ENCODE data around the gene S100A6.
"Not testable (repeated sequence)": the region's sequence is repeated elsewhere in the genome, so short reads cannot be mapped to it uniquely, and the experiment has no call there.

S100A6 gene

DNA sequence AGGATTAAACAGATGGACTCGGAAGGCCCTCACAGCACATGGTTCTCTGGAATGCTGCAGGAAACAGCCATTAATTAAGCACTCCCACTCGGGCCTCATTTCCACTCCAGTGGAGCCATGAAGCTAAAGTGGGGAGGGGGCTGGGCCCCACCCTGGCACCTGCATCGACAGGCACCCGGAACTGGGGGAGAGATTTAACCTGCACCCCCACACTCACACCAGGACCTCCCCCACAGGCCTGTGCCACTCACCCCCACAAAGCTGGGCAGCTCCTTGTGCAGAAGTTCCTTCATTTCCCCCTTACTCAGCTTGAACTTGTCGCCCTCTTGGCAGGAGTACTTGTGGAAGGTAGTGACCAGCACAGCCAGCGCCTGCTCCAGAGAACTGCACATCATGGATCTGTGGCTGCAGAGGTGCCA, 27.7 kb upstream of the S100A6 start:
- no peak for DNase-seq

DNA sequence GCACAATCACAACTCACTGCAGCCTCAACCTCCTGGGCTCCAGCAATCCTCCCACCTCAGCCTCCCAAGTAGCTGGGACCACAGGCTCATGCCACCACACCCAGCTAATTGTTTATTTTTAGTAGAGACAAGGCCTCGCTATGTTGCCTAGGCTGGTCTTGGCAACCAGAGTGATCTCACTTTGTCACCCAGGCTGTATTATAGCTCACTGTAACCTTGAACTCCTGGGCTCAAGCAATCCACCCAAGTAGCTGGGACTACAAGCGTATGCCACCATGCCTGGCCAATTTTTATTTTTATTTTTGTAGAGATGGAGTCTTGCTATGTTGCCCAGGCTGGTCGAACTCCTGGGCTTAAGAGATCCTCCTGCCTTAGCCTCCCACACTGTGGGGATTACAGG, 26.2 kb upstream of the S100A6 start:
- not testable (repeated sequence) for DNase-seq

DNA sequence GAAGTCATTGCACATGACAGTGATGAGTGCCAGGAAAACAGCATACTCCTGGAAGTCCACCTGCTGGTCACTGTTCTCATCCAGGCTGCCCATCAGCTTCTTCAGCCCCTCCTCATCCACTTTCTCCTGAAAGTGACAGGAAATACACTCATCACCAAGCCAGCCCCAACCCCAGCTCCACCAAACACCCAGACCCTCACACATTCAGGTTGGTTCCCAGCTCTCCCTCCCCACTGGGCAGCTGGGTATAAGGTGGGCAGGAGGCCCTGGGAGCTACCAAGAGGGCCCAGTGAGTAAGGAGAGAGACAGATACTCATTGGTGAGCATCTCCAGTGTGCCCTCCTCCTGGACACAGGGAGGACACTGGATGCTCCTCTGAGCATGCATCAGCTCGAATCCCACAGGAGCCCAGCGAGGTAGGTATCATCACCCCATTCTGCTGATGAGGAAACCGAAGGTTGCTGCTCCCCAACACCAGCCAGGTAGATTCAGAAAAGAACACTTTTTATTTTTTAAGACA, 25.7 kb upstream of the S100A6 start:
- no peak for DNase-seq

DNA sequence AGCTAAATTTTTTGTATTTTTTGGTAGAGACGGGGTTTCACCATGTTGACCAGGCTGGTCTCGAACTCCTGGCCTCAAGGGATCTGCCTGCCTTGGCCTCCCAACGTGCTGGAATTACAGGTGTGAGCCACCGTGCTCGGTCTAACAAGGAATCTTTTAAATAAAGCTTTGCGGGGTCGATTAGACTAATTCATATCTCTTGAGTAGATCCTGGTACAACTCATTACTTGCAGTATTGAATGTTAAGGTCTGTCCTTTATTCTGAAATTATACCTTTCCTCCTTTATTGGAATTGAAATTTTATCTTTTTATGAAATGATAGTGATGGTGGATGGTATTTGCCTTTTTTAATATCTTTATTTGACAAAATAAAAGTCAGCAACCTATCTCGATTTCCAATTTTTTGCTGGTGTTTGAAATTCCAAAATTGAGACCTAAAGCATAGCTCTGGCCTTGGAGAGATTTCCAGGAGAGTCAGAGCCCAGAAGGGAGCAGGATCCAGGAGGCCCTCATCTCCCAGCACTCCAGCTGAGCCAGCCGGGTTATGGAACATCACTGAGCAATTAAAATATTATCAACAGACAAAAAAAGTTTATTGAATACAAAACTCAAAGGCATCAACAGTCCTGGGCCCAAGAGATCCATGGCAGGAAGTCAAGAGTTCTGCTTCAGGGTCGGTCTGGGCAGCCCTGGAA, 25.1 kb upstream of the S100A6 start:
- DNase-seq: no peak

DNA sequence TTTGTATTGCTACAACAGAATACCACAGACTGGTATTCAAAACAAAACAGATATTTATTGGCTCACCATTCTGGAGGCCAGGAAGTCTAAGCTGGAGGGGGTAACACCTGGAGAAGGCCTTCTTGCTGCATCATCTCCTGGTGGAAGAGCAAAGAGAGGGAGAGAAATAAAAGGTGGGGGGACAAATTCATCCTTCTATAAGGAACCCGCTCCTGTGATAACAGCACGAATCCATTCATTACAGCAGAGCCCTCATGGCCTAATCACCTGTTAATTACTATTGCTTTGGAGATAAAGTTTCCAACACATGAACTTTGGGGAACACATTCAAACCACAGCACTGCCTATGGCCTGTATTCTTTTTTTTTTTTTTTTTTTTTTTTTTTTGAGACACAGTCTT, 24.4 kb upstream of the S100A6 start:
- no peak for DNase-seq

DNA sequence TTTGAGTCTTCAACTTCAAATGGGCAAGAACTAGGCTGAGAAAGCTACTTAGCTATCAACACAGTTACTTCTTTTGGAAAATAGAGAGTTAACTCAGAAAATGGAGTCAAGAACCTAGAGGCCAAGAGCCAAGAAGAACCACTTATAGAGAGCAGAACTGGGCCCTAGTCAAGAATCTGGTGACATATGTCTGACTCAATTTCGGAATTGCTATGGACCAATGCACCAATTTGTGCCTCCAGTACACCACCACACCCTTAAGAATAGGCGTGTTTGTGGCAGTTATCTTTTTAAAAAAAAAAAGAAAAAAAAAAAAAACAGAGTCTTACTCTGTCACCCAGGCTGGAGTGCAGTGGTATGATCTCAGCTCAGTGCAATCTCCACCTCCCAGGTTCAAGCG, 22.1 kb upstream of the S100A6 start:
- DNase-seq: no peak

DNA sequence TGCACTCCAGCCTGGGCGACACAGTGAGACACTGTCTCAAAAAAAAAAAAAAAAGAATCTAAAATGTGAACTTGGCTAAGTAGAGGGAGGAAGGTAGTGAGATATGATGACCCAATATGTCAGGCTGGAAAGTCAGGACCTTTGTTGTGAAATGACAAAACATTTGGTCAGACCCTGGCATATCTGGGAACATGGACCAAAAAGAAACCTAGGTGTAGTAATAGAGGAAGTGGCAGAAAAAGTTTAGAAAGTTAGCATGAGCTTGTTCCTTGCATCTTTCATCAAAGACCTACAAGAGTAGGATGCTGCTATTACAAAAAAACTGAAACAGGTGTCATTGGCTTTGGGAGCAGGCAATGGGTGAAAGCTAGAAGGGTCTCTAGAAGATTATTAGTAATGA, 20.6 kb upstream of the S100A6 start:
- DNase-seq: no peak

DNA sequence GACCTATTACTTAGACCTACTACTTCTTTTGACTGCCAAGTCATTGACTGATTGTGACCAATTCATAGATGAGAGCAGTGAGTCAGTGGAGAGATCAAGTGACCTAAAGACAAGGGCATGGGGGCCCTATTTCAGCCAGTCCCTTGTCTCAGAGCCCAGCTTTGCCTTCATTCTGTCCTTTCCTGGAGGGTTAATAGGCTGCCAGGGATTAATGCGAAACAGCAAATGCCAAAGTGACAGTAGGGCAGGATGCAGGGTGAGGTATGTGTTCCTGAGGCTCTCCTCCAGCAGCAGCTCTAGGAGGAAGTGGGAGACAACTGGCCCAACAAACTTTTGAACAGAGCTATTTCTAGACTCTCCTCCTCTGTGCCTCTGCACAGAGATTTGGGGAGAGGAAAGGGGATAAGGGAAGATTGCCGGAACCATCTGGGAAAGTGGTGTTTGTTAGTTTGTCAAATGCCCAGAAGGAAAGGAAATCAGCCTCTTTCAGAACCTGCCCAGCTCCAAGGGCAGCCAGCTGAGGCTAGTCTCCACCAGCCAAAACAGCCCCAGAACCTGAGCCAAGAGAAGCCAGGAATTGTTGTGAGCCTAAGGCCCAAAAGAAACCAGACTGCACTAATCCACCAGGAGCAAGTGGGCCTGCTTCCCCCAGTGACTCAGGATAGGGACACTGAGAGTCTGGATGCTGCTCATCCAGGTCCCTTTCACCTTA, 18.2 kb upstream of the S100A6 start:
- DNase-seq: no peak

DNA sequence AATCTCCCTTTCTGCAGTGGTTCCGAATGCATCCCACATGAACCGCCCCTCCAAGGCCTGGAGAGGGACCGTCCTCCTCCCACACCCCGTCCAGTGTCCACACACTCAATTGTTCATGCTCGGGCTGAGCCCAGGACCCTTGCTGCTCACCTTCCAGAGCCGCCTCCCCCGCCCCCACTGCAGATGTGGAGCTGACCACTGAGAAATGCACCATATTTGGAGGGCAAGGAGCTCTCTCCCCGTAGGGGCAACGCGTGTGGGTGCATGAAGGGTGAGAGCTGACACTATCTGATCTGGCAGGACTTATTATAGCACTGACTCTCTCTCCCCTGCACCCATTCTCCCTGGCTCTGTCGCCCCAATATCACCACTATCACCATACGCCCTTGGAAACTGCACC, 17.3 kb upstream of the S100A6 start:
- DNase-seq: no peak

DNA sequence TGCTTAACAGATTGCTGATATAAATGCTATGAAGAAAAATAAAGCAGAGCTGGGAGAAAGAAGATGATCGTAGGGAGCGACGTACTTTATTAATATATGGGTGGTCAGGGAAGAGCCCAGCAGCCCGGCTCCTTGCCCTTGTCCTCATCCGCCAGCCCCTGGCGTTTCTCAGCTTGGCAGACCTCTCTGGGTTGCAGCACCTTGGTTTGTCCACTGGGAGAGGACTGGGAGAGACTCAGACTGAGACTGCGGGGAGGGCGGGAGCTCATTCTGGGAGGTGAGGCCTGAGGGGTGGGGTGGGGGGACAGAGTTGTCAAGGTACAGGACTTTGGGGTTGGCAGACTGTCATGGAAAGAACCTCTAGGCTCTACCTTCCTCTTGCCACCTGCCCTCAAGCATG, 16.5 kb upstream of the S100A6 start:
- DNase-seq: no peak

DNA sequence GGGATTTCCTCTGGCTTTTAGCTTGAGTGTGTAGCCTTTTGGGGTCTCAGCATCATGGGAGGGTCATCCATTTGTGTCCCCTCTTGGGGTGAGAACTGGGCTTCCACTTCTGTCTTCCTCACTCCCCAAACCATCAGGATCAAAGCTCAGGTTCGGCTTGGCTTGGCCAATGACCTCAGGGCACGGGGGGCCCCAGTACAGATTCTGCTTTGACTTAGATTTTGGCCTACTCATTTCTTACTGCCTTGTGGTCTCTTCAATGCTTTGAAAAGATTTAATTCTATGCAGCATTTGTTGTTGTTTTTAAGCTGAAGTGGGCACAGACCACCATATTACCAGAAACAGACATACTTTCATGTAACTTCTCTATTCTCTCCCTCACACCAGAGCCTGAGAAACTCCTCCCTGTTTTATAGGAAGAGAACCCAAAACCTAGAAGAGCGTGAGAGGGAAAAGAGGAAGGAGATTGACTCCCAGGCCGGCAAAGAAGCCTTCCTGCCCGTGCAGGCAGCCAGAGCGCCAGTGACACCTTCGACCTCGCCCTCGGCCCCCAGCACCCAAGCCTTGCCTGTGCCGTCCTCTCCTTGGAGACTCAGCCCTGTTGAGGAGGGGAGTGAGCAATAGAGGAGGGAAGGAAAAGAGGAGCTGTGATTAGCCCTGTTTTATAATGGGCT, 15.2 kb upstream of the S100A6 start:
- DNase-seq: no peak

DNA sequence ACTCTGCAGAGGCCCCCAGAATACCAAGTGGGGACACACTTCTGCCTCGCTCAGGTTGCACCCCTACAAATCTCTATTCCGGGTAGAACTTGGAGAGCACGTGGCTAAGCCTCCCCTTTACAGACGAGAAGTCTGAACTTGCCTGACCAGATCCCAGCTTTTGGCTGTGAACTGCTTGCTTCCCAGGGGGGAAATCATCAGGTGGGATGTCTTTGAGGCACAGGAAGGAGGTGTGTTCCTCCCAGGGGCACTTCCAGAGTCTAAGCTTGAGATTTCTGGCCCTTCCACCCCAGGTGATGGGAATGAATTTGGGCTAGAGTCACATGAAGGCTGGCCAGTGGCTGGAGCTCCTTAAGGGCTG, 14.6 kb upstream of the S100A6 start:
- DNase-seq: no peak

DNA sequence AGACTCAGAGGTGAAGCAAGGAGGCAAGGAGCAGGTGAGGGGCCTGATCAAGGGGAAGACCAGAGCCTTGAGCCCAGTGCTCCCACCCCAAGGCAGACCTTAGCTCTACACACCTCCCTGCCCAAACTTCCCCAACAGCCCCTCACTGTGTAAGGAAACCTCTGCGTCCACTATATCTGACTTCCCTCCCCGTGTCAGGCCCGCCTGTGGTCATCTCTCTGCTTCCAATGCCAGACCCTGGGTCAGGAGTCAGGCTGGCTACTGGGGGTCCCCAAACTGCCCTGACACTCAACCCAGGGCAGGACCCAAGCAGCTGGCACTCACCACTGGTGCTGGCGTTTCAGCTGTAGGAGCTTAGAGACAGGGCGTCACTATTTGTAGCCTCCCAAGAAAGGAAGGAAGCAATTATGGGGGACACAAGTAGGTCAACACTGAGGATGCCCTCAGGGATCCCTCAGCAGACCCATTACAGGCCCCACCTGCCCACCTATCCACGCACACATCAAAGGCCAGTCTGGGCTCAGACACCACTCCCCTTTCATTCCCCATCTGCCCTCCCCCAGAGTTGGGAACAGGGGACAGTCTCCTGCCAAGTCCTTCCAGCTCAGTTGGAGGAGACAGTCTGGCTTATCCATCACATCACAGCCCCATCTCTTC, 14.1 kb upstream of the S100A6 start:
- no peak for DNase-seq

DNA sequence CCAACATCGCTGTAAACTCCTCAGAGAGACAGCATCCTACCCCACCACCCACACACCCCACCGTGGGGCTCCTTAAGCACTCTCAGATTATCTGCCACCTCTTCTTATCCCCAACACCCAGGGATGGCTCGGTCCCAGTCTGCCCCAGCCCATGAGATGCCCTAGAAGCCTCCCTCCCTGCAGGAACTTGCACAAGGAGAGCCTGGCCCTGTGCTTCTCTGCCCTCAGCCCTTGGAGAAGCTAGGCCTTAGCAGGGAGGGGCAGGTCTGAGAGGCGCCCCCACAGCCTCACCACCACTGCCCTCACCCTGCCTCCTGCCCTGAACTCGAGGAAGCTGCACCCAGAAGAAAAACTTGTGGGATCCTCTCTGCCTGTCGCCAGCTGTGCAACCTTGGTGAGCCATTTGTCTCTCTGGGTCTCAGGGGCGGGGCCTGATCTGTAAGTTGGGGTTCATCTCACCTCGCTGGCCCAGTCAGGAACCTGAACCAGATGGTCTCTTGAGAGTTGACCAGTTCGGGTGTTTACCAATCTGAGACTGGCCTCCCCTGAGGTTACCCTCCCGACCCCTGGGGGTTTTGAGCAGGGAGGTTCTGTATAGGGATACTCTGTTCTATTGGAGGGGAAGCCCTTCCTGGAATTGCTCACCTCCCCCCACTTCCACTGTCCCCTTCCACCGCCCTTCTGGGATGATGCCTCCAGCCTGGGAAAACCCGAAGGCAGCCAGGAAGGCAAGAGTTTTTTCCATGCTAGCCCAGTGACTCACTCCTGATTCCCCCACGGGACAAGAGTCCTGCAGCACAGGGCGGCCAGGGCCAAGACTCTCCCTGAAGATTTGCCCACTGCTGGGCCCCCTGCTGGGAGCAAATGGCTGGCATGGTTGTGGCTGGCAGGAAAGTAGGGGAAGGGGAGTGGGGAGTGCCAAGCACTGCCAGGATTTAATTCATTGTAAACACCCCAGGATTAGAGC, 13.2 kb upstream of the S100A6 start, which contains the start of gene S100A3:
Gene S100A3 (minus strand): TSS at position 537 of the 967 bp plus-strand sequence. CDS start 773 bp downstream, outside the sequence.
- DNase-seq: no peak

DNA sequence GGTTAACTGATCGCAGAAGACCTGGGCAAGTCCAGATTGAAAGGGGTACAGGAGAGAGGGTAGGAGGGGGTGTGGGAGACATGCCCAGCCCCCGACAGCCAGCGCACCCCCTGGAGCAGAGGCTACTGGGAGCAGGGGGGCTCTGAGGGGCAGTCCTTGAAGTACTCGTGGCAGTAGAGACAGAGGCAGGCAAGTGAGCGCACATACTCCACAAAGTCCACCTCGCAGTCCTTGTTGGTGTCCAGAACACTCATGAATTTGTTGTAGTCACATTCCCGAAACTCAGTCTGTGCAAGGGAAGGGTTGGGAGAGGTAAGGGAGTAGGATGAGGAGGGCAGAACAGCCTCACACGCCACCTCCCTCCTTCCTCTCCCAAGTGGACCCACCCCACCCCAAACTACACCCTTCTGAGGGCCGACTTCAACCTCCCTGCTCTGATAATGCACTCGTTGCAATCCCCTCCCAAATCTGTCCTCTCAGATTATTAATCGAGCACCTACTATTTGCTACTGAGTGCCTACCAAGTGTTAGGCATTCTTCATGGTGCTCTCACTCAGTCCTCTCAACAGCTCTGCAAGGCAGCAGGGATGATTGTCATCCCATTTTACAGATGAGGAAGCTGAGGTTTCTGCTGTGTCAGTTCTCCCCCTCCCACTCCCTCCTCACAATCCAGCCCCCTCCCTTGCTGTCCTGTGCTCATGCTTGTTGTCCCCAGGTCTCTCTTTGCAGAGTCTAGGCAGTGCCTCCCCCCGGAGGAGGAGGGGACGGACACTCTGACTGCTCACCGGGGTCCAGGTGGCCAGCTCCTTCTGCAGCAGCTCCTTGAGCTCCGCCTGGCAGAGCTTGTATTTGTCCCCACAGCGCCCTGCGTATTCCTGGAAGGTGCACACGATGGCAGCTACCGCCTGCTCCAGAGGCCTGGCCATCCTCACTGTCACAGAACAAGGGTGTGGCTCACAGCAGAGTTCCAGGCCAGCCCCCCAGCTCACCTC, 12.1 kb upstream of the S100A6 start:
- no peak for DNase-seq

DNA sequence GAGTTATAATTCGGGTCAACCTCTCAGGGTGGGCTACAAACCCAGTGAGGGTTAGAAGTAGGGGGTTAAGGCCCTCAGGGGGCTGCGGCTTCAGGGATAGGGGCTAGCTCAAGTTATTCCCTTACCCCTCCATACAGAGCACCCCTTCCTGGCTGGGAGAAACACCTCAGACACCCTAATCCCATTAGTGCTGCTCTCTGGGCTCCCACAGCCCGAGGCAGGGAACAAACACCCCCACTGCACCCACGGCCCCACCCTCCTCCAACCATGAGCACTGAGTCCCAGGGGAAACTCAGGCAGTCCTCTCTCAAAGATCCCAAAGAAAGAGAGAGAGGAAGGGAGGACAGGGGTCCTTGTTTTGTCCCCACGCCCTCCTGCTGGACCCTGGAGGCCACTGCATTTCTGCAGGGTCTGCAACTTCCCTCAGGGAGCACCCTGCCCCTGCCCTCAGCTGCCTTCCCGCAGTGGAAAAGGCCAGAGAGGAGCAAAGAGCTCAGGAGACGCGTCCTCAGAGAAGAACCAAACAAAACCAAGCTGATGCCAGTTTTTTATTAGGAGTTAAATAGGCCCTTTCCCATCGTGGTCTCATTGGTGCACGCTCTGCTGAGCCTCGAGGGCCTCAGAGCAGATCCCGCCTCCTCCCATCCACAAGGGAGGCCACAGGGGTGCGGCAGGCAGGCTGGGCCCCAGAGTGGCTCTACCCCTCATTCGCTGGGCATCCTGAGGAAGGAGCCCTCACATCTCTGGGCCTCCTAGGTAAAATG, 11.2 kb upstream of the S100A6 start:
- DNase-seq: no peak

DNA sequence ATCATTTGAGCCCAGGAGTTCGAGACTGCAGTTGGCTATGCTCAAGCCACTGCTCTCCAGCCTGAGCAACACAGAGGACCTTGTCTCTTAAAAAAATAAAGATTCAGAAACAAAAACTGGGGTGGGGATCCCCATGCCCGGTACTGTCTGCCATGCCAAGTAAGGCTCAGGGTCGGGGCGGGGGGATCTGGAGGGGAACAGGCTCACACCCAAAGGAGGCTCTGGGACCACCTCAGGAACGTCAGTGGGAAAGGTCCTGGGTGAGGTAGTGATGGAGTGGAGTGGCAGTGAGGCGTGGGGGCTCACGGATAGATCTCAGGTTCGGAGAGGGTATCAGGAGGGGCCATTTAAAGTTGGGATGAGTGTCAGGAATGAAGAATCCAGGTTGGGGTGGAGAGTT, 10.6 kb upstream of the S100A6 start:
- DNase-seq: no peak

DNA sequence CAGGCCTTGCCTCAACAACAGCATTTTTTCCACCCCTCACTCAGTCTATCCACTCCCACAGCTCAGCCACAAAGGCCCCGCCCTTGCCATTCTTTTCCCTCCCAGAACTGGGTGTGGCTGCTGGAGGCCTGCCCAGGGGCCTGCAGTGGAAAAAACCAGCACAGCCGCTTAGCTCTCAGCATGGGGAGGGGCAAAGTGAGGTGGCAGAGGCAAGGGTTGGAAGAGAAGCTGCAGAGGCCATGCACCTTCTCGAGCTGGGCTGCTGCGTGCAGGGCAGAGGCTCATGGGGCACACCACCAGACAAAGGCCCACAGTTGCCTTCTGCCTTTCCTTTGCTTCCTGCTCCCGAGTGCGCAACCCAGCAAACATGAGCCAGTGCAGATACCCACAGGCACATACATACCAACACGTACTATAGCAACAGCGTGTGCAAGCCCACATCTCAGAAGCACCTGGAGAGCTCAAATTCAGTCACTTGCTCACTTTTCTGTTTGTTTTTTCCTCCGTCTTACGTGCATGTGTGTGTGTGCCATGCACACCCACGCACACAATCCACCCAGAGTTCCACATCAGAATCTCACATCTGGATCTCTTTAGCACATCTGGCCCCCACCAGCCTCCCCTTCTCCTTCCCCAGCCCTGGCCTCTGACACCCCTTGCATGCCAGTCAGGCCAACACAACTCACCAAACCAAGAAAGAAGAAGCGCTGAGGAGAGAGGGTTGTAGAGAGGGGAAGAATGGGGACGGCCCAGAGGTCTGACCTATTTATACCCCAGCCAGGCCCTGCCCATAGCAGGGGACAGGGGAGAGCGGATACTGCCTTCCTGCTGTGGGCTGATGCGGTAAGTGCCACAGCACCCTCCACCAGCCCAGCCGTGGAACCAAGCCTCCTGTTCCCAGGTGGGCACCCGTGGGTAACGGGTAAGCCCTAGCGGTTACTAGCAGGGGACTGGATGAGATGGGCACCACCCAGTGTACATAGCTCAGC, 9.6 kb upstream of the S100A6 start, which contains the start of gene S100A4:
Gene S100A4 (minus strand): TSS at position 740 of the 989 bp plus-strand sequence. CDS start 1,012 bp downstream, outside the sequence.
- peak; percentile 89 for DNase-seq
